Loucy (cell line): ENCODE measurements around the gene GABRG3.

Source experiments
- EZH2phosphoT487 ChIP-seq: fragments of 200-600 bp; IDR thresholded peaks from 2 replicates; pipeline ENCODE4 v1.6.1; 2018; ENCODE audit warnings: antibody characterized with exemption, mild to moderate bottlenecking, moderate library complexity, borderline replicate concordance
- TF ChIP-seq, protein P1 (sequence below): fragments of 200-600 bp; sonication (generic); conservative IDR thresholded peaks from 2 replicates; pipeline ENCODE4 v1.5.1; 2014; ENCODE audit warnings: mild to moderate bottlenecking, antibody characterized with exemption, low read length

DNA sequence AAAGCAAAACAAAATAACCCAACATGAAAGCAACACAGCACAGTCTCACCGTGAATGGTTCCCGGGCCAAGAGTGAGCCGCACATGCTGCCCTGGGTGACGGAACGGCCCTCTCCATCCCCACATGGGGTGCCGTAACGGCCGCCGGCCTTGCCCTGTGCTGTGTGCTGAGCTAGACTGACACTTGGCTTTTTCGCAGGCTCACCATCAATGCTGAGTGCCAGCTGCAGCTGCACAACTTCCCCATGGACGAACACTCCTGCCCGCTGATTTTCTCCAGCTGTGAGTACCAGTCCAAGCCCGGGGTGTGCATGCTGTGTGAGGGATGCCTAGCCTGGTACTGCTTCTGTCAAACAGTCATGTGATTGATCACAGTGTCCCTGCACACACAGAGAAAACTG lies 357.6 kb downstream of the GABRG3 start:
- TF ChIP-seq, protein P1, sequence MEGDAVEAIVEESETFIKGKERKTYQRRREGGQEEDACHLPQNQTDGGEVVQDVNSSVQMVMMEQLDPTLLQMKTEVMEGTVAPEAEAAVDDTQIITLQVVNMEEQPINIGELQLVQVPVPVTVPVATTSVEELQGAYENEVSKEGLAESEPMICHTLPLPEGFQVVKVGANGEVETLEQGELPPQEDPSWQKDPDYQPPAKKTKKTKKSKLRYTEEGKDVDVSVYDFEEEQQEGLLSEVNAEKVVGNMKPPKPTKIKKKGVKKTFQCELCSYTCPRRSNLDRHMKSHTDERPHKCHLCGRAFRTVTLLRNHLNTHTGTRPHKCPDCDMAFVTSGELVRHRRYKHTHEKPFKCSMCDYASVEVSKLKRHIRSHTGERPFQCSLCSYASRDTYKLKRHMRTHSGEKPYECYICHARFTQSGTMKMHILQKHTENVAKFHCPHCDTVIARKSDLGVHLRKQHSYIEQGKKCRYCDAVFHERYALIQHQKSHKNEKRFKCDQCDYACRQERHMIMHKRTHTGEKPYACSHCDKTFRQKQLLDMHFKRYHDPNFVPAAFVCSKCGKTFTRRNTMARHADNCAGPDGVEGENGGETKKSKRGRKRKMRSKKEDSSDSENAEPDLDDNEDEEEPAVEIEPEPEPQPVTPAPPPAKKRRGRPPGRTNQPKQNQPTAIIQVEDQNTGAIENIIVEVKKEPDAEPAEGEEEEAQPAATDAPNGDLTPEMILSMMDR: no peak
- TF ChIP-seq EZH2phosphoT487: no peak
